Measurements from ENCODE around the gene NCAPD3.

GRCh38 chr11:134170919-134171281 is 52.9 kb downstream of the NCAPD3 start:
- TF ChIP-seq CTCF (IDR thresholded peaks at IDR 0.05; ENCODE audit: low read depth, low read length) = no peak
- TF ChIP-seq POLR2A (IDR thresholded peaks at IDR 0.05; ENCODE audit: extremely low read depth, insufficient read length) = no peak
- TF ChIP-seq MYC (IDR thresholded peaks at IDR 0.05; ENCODE audit: low read depth, low read length) = no peak
- TF ChIP-seq MAX (IDR thresholded peaks at IDR 0.05; ENCODE audit: low read depth, low read length) = no peak
